SK-N-MC (cell line): ENCODE measurements around the gene DNAJC17.

ENCODE experiments used
- EZH2 ChIP-seq: fragments of 200-600 bp; sonication (generic); IDR thresholded peaks from one replicate; pipeline ENCODE4 v1.6.1; 2017; ENCODE audit warnings: antibody characterized with exemption
- FOXP2 ChIP-seq: optimal IDR thresholded peaks from 2 replicates; pipeline ENCODE3; 2011; ENCODE audit warnings: mild to moderate bottlenecking, moderate library complexity; ENCODE audit not compliant: insufficient read depth; ENCODE audit errors: extremely low read length, control extremely low read depth
- POLR2AphosphoS5 ChIP-seq: IDR thresholded peaks from 2 replicates; pipeline ENCODE4 v1.6.1; 2012; ENCODE audit warnings: mild to moderate bottlenecking, low read depth, low read length, borderline replicate concordance

GRCh38 chr15:40826423-40827075 is 19.3 kb upstream of the DNAJC17 start:
- TF ChIP-seq POLR2AphosphoS5: no peak
- TF ChIP-seq EZH2: no peak
- TF ChIP-seq FOXP2: no peak
